Smooth muscle cell (in vitro differentiated cells): ENCODE data around the gene OXSR1. TPM values are rescaled to one million over a fixed set of nuclear protein-coding genes. Genes with fewer than 3 reads are reported as not detected.

ENCODE experiments used
- DNase-seq: peaks from one replicate; lab custom pipeline; 2025; ENCODE audit not compliant: unreplicated experiment; lab: John Stamatoyannopoulos, UW
- H2AFZ ChIP-seq: fragments of 200-600 bp; sonication (generic); 2 replicates; pipeline ENCODE4 v1.6.0; 2016; ENCODE audit warnings: antibody characterized with exemption, low read depth, mild to moderate bottlenecking
- H3F3A ChIP-seq: fragments of 200-600 bp; sonication (generic); 2 replicates; pipeline ENCODE4 v1.6.0; 2017; ENCODE audit warnings: antibody characterized with exemption, low read depth
- H3K27ac ChIP-seq: fragments of 200-600 bp; sonication (generic); 2 replicates; pipeline ENCODE4 v1.5.1; 2016; ENCODE audit warnings: low read depth, mild to moderate bottlenecking
- H3K27me3 ChIP-seq: fragments of 200-600 bp; sonication (generic); 2 replicates; pipeline ENCODE4 v1.6.1; 2016; ENCODE audit warnings: low read depth, mild to moderate bottlenecking
- H3K36me3 ChIP-seq: fragments of 200-600 bp; sonication (generic); 2 replicates; pipeline ENCODE4 v1.5.1; 2016; ENCODE audit warnings: low read depth
- H3K4me1 ChIP-seq: fragments of 200-600 bp; sonication (generic); 2 replicates; pipeline ENCODE4 v1.5.1; 2016; ENCODE audit warnings: low read depth
- H3K4me2 ChIP-seq: fragments of 200-600 bp; sonication (generic); 2 replicates; pipeline ENCODE4 v1.6.0; 2016; ENCODE audit warnings: mild to moderate bottlenecking
- H3K4me3 ChIP-seq: fragments of 200-600 bp; sonication (generic); 2 replicates; pipeline ENCODE4 v1.5.1; 2016; ENCODE audit warnings: mild to moderate bottlenecking
- H3K79me2 ChIP-seq: fragments of 200-600 bp; sonication (generic); 2 replicates; pipeline ENCODE4 v1.6.0; 2016; ENCODE audit warnings: low read depth, mild to moderate bottlenecking
- H3K9ac ChIP-seq: fragments of 200-600 bp; sonication (generic); 2 replicates; pipeline ENCODE4 v1.6.0; 2016; ENCODE audit warnings: low read depth
- H3K9me3 ChIP-seq: fragments of 200-600 bp; sonication (generic); replicated peaks from 2 replicates; pipeline ENCODE4 v1.5.1; 2016; ENCODE audit warnings: low read depth
- H4K20me1 ChIP-seq: fragments of 200-600 bp; sonication (generic); 2 replicates; pipeline ENCODE4 v1.6.0; 2016; ENCODE audit warnings: low read depth
- CTCF ChIP-seq: fragments of 200-600 bp; sonication (generic); IDR thresholded peaks from 2 replicates; pipeline ENCODE4 v1.5.1; 2017; ENCODE audit warnings: borderline replicate concordance, mild to moderate bottlenecking, antibody characterized with exemption; ENCODE audit not compliant: insufficient read depth, poor library complexity, severe bottlenecking
- WGBS: methylation state at CpG from one replicate; pipeline ENCODE4 v1.1.7; 2016; ENCODE audit warnings: low lambda C conversion rate; 5-methylcytosine and 5-hydroxymethylcytosine counted together
- polyA plus RNA-seq: library from polyadenylated mRNA; unstranded; fragments of >200 nt; fragmentation: Nextera tagmentation; extraction: Ambion mirVana; gene quantifications from 2 replicates; pipeline ENCODE4 v1.2.1, GENCODE V29; 2016
- total RNA-seq: library from RNA; depleted of rRNA; stranded (reverse); fragments of >200 nt; gene quantifications from 2 replicates; pipeline ENCODE4 v1.2.3, GENCODE V29; 2014

OXSR1 gene
- total and polyA plus RNA-seq, 2 experiments from 2014 or later: 11.9 to 50.6 TPM

- WGBS: 99% methylated on average over 13 of the region's 13 CpGs
These were observed 111.0 kb downstream of the OXSR1 start for GRCh38 chr3:38276081-38276916.

GRCh38 chr3:38276917-38277630, 111.7 kb downstream of the OXSR1 start:
- Histone ChIP-seq H3K27me3 (no peaks in the 10 kb centered on the region), H3K4me2 (no peak overlapping the region), H2AFZ (no peak overlapping the region), H3K36me3 (no peaks in the 10 kb centered on the region), H4K20me1 (no peaks in the 10 kb centered on the region), H3K4me1 (no peaks in the 10 kb centered on the region), H3F3A (no peaks in the 10 kb centered on the region), H3K9me3 (no peaks in the 10 kb centered on the region), H3K4me3 (no peak overlapping the region), H3K27ac (no peak overlapping the region), H3K79me2 (no peaks in the 10 kb centered on the region), H3K9ac (no peak overlapping the region)
- 93% methylated on average over 13 of the region's 13 CpGs for WGBS
- TF ChIP-seq CTCF: no peak
- DNase-seq: no peak

More at GRCh38 chr3:38276081-38276916, 111.0 kb downstream of the OXSR1 start:
- Histone ChIP-seq H3K9ac (no peak overlapping the region), H3K36me3 (no peaks in the 10 kb centered on the region), H3K4me2 (no peak overlapping the region), H3K27ac (no peak overlapping the region), H3K79me2 (no peaks in the 10 kb centered on the region), H3K4me3 (no peak overlapping the region), H3K27me3 (no peaks in the 10 kb centered on the region), H3F3A (no peaks in the 10 kb centered on the region), H2AFZ (no peak overlapping the region), H3K4me1 (no peaks in the 10 kb centered on the region), H4K20me1 (no peaks in the 10 kb centered on the region), H3K9me3 (no peaks in the 10 kb centered on the region)
- no peak for TF ChIP-seq CTCF
- DNase-seq: no peak

- no peak overlapping the region for H3K9ac ChIP-seq
- no peaks in the 10 kb centered on the region for H4K20me1 ChIP-seq
- TF ChIP-seq CTCF: no peak
- H3K36me3 ChIP-seq: no peaks in the 10 kb centered on the region
- no peaks in the 10 kb centered on the region for H3K79me2 ChIP-seq
- no peak for DNase-seq
- no peak overlapping the region for H3K4me3 ChIP-seq
- H3K27me3 ChIP-seq: no peaks in the 10 kb centered on the region
- H3K4me1 ChIP-seq: no peaks in the 10 kb centered on the region
- no peak overlapping the region for H2AFZ ChIP-seq
- H3K27ac ChIP-seq: no peak overlapping the region
- no peaks in the 10 kb centered on the region for H3F3A ChIP-seq
- WGBS: 89% methylated on average over 5 of the region's 5 CpGs
- no peaks in the 10 kb centered on the region for H3K9me3 ChIP-seq
- no peak overlapping the region for H3K4me2 ChIP-seq
These were observed 113.5 kb downstream of the OXSR1 start for GRCh38 chr3:38278841-38279240.
